ENCODE measurements around the gene CACNB4. TPM values are rescaled to one million over a fixed set of nuclear protein-coding genes. Genes with fewer than 3 reads are reported as not detected.

The CACNB4 gene
- total RNA-seq, 1 experiment from 2014 or later, result 2.0 TPM

GRCh38 chr2:152015552-152015951 lies 83.3 kb downstream of the CACNB4 start (continued):
- TF ChIP-seq SIN3A (IDR thresholded peaks at IDR 0.05; ENCODE audit: low read depth) (no peak), EZH2 (IDR thresholded peaks at IDR 0.05) (no peak), EGR1 (IDR thresholded peaks at IDR 0.05; ENCODE audit: low read depth) (no peak), CEBPB (IDR thresholded peaks at IDR 0.05; ENCODE audit: low read depth) (no peak), ZBTB33 (IDR thresholded peaks at IDR 0.05; ENCODE audit: extremely low read depth, insufficient replicate concordance, low read length) (no peak), EZH2phosphoT487 (IDR thresholded peaks at IDR 0.05; ENCODE audit: borderline replicate concordance) (no peak), POLR2A (IDR thresholded peaks at IDR 0.05; ENCODE audit: borderline replicate concordance, extremely low read depth, insufficient read depth, insufficient read length) (no peak)

- ATAC-seq (no peak), DNase-seq (ENCODE audit: low read depth, low spot score) (no peak)
- no TSS peak for BruUV-seq (replicated peaks)
- ChIA-PET RAD21 (ENCODE audit: low non-redundant PET in 1 of 2, low total read pairs in 2 of 2, uncharacterized antibody in 2 of 2, unreplicated experiment in 2 of 2) (no interaction called here), POLR2A (no interaction called here), CTCF (interaction anchor here (1.2 kb wide), 1 partner anchor 13 kb away, joined by 3 read pairs; no protein-coding TSS in a partner anchor)
- Histone ChIP-seq H3K27me3 (ENCODE audit: insufficient read depth, low read length) (no peaks in the 10 kb centered on the region), H3K9ac (ENCODE audit: low read length) (no peak overlapping the region), H3K4me3 (replicated peaks in 1 of 2; ENCODE audit: low read depth in 1 of 2, low read length in 2 of 2) (no peak overlapping the region), H3K79me2 (ENCODE audit: insufficient read depth, low read length) (no peaks in the 10 kb centered on the region), H3K27ac (ENCODE audit: low read depth, low read length) (no peak overlapping the region), H3K9me3 (ENCODE audit: control insufficient read depth in 1 of 2, insufficient read depth in 1 of 2, low read depth in 1 of 2, low read length in 2 of 2) (no peaks in the 10 kb centered on the region), H3K4me1 (ENCODE audit: control insufficient read depth in 1 of 2, insufficient read depth in 2 of 2, low read length in 2 of 2) (no peaks in the 10 kb centered on the region), H3K36me3 (ENCODE audit: control insufficient read depth in 1 of 2, insufficient read depth in 2 of 2, low read length in 2 of 2) (no peaks in the 10 kb centered on the region), H3K9me2 (ENCODE audit: insufficient read depth) (no peaks in the 10 kb centered on the region), H4K20me1 (ENCODE audit: insufficient read depth) (no peaks in the 10 kb centered on the region), H3K4me2 (ENCODE audit: low read length) (no peak overlapping the region), H2AFZ (ENCODE audit: low read depth, low read length, poor library complexity, severe bottlenecking) (no peak overlapping the region)
- intact Hi-C loops (cut with micrococcal nuclease), result no loop called here
- TF ChIP-seq MAX (IDR thresholded peaks at IDR 0.05), result no peak
- no peak for TF ChIP-seq POLR2AphosphoS5 (IDR thresholded peaks at IDR 0.05; ENCODE audit: low read depth, low read length)
- TF ChIP-seq RAD21 (IDR thresholded peaks at IDR 0.05; ENCODE audit: low read depth), result no peak
- no peak for TF ChIP-seq FOSL1 (IDR thresholded peaks at IDR 0.05; ENCODE audit: low read depth)
- TF ChIP-seq CBX3 (IDR thresholded peaks at IDR 0.05; ENCODE audit: low read depth), result no peak
- TF ChIP-seq JUND (IDR thresholded peaks at IDR 0.05), result no peak
- TF ChIP-seq SP1 (IDR thresholded peaks at IDR 0.05; ENCODE audit: low read depth), result no peak
- TF ChIP-seq EZH2 (IDR thresholded peaks at IDR 0.05), result no peak
- TF ChIP-seq POLR2A (IDR thresholded peaks at IDR 0.05; ENCODE audit: borderline replicate concordance, extremely low read depth, insufficient read depth, insufficient read length), result no peak
- TF ChIP-seq REST (IDR thresholded peaks at IDR 0.05; ENCODE audit: low read depth), result no peak
- TF ChIP-seq YY1 (IDR thresholded peaks at IDR 0.05; ENCODE audit: extremely low read depth, insufficient replicate concordance, low read depth, low read length), result no peak
- TF ChIP-seq ZNF274 (IDR thresholded peaks at IDR 0.05; ENCODE audit: low read depth, low read length), result no peak
- no peak for TF ChIP-seq ATF3 (IDR thresholded peaks at IDR 0.05)
- TF ChIP-seq TCF7L2 (IDR thresholded peaks at IDR 0.05; ENCODE audit: borderline replicate concordance, extremely low read depth, insufficient read depth, insufficient read length), result no peak
- no peak for TF ChIP-seq SIN3A (IDR thresholded peaks at IDR 0.05; ENCODE audit: low read depth)
These were observed 86.1 kb downstream of the CACNB4 start for GRCh38 chr2:152012697-152013096.

Measured in HCT116 (cell line).